GM12878 (cell line): ENCODE measurements around the gene TBKBP1.

ENCODE experiments used
- ATF3 ChIP-seq: IDR thresholded peaks from 2 replicates; pipeline ENCODE4 v1.6.1; 2011; ENCODE audit warnings: low read depth, mild to moderate bottlenecking, low read length, moderate library complexity, borderline replicate concordance; ENCODE audit errors: extremely low read depth
- CEBPB ChIP-seq, 2 experiments: fragments of 150-350 bp in 1 of 2; IDR thresholded peaks; 2 replicates each; pipeline ENCODE4 v1.6.1; 2012 to 2014; ENCODE audit warnings: low read depth in 2 of 2, low read length in 2 of 2, borderline replicate concordance in 1 of 2, inconsistent platforms in 1 of 2
- EP300 ChIP-seq, 2 experiments: fragments of 150-350 bp in 1 of 2; IDR thresholded peaks; 2 replicates each; pipeline ENCODE4 v1.6.1; 2011 to 2012; ENCODE audit warnings: low read depth in 2 of 2, low read length in 2 of 2, borderline replicate concordance in 1 of 2, improper control_type of control experiment in 1 of 2, inconsistent platforms in 1 of 2; ENCODE audit not compliant: control insufficient read depth in 1 of 2
- KDM1A ChIP-seq: fragments of 200-600 bp; sonication (generic); IDR thresholded peaks from 2 replicates; pipeline ENCODE4 v1.6.1; 2016; ENCODE audit warnings: borderline replicate concordance
- MTA3 ChIP-seq: IDR thresholded peaks from 2 replicates; pipeline ENCODE4 v1.6.1; 2012; ENCODE audit warnings: low read length, inconsistent platforms, borderline replicate concordance
- MXI1 ChIP-seq: fragments of 150-350 bp; IDR thresholded peaks from 2 replicates; pipeline ENCODE4 v1.6.1; 2011; ENCODE audit warnings: low read depth, mild to moderate bottlenecking, inconsistent platforms, low read length, improper control_type of control experiment
- POLR2A ChIP-seq: IDR thresholded peaks from 2 replicates; pipeline ENCODE4 v1.6.1; 2011; ENCODE audit warnings: low read depth, mild to moderate bottlenecking, low read length
- POLR2AphosphoS5 ChIP-seq: IDR thresholded peaks from 2 replicates; pipeline ENCODE4 v1.6.1; 2011; ENCODE audit warnings: mild to moderate bottlenecking, low read length, inconsistent platforms
- RAD21 ChIP-seq: IDR thresholded peaks from 2 replicates; pipeline ENCODE4 v1.6.1; 2011; ENCODE audit warnings: mild to moderate bottlenecking, low read depth, low read length, moderate library complexity; ENCODE audit not compliant: insufficient read depth
- RB1 ChIP-seq: fragments of 450-650 bp; formaldehyde crosslinking; IDR thresholded peaks from 2 replicates; pipeline ENCODE4 v1.6.1; 2017; ENCODE audit warnings: mild to moderate bottlenecking, borderline replicate concordance
- RBBP5 ChIP-seq: fragments of 200-600 bp; sonication (generic); conservative IDR thresholded peaks from 2 replicates; pipeline ENCODE4 v1.6.1; 2016
- SMAD1 ChIP-seq: fragments of 450-650 bp; IDR thresholded peaks from 2 replicates; pipeline ENCODE4 v1.6.1; 2018; ENCODE audit warnings: mild to moderate bottlenecking, low read depth; ENCODE audit not compliant: partially characterized antibody
- YY1 ChIP-seq: IDR thresholded peaks from 2 replicates; pipeline ENCODE4 v1.6.1; 2011; ENCODE audit warnings: low read depth, mild to moderate bottlenecking, low read length
- ZNF274 ChIP-seq: IDR thresholded peaks from one replicate; pipeline ENCODE4 v1.8.0; 2011; ENCODE audit not compliant: insufficient read length, insufficient read depth

DNA sequence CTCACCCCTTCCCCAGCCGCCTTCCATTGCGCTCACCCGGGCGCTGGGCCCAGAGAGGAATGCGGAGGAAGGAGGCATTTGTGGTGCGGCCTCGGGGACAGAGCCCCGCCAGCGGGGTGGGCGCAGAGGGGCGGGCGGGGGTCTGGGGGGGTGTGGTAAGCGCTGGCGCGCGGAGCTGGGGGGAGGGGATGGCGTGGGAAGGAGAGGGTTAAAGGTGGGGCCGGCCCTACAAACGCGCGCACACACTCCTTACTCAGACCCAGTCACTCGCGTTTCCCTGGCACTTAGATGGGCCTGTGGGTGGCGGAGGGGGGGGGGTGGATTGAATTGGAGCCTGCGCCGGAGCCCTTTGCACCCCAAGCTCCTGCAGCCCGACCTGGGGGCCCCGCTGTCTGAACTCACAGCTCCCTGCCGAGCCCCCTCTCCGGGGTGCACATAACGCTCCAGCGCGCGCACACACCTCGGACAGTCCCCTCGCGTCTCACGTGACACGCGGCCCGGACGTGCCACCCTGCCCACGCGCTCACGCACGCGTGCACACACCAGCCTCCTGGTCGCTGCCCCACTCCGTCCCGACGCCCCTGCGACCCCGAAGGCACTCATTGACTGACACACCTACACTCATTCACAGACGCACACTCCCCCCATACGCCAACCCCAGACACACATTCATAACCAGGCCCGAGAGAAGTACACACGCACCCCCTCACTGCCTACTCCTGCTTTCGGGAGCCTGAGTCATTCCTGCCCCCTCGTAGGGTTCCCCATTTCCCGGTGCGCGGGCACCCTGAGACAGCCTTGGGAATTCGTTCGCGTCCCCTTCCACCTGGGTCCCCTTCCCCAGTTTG is 844 bp downstream of the TBKBP1 start:
- TF ChIP-seq SMAD1 (no peak), POLR2A (no peak), KDM1A (no peak), RAD21 (no peak), ZNF274 (no peak), RBBP5 (no peak), POLR2AphosphoS5 (no peak), ATF3 (no peak), CEBPB (IDR thresholded peaks at IDR 0.05; ENCODE audit: borderline replicate concordance in 1 of 2, low read depth in 2 of 2, low read length in 2 of 2) (no peak), MTA3 (no peak), YY1 (no peak), MXI1 (peak; percentile 21; the same call in 1 of the 2 replicates), EP300 (IDR thresholded peaks at IDR 0.05; ENCODE audit: borderline replicate concordance in 1 of 2, control insufficient read depth in 1 of 2, low read depth in 2 of 2, low read length in 2 of 2) (no peak), RB1 (no peak)
